ENCODE measurements around the gene ZDHHC9.

DNA sequence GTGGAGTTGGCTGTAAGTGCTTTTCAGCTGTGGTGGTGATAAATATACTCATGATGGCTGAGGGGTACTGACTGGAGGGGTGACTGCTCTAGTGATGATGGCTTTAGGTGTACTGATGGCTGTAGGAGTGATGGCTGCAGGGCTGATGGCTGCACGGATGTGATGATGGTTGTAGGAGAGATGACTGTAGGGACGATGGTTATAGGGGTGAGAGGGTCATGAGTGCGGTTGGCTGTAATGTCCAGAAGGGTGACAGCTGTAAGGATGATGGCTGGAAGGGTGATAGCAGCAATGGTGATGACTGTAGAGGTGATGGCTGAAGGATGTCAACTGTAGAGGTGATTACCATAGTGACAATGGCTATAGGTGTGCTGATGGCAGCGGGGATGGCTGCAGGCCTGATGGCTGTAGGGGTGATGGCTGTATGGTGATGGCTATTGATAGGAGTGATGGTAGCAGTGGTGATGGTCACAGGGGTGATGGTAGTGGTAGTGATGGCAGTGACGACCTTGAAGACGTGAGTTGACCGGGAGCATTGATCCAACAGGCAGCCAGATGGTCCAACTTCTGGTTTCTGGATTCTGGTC, 64.5 kb downstream of the ZDHHC9 start:
- no peak for TF ChIP-seq POLR2A (IDR thresholded peaks at IDR 0.05)
- TF ChIP-seq, protein P1, sequence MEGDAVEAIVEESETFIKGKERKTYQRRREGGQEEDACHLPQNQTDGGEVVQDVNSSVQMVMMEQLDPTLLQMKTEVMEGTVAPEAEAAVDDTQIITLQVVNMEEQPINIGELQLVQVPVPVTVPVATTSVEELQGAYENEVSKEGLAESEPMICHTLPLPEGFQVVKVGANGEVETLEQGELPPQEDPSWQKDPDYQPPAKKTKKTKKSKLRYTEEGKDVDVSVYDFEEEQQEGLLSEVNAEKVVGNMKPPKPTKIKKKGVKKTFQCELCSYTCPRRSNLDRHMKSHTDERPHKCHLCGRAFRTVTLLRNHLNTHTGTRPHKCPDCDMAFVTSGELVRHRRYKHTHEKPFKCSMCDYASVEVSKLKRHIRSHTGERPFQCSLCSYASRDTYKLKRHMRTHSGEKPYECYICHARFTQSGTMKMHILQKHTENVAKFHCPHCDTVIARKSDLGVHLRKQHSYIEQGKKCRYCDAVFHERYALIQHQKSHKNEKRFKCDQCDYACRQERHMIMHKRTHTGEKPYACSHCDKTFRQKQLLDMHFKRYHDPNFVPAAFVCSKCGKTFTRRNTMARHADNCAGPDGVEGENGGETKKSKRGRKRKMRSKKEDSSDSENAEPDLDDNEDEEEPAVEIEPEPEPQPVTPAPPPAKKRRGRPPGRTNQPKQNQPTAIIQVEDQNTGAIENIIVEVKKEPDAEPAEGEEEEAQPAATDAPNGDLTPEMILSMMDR (IDR thresholded peaks at IDR 0.05 in 4 of 5, conservative IDR thresholded peaks at IDR 0.05 in 1 of 5): no peak
